CD4-positive, CD25-positive, alpha-beta regulatory T cell (primary cell): ENCODE data around the gene B4GALNT1. TPM values are rescaled to one million over a fixed set of nuclear protein-coding genes. Genes with fewer than 3 reads are reported as not detected.
A peak's percentile ranks its signal among the peaks of the same experiment; 100 is the strongest.
"Not testable (repeated sequence)": the region's sequence is repeated elsewhere in the genome, so short reads cannot be mapped to it uniquely, and the experiment has no call there.

Experiments
- ATAC-seq, 2 donors: fragments of 150-1000 bp; cut with Tn5 transposase; one replicate each; pipeline ENCODE4 v1.10.0; 2021; ENCODE audit warnings: low read depth in 2 of 2, moderate number of reproducible peaks in 2 of 2, moderate library complexity in 1 of 2
- DNase-seq, 3 donors: peaks; one replicate each; pipeline versions ENCODE4 v3.0.0 to v3.0.0-alpha.2; 2012 to 2022; ENCODE audit warnings: mixed read lengths in 1 of 3
- H3K27ac ChIP-seq: one replicate; pipeline ENCODE4 v1.7.0; 2013; ENCODE audit warnings: mild to moderate bottlenecking, low read length; ENCODE audit not compliant: insufficient read depth, poor library complexity, severe bottlenecking
- H3K27me3 ChIP-seq: one replicate; pipeline ENCODE4 v1.7.0; 2013; ENCODE audit warnings: low read length; ENCODE audit not compliant: control insufficient read depth, insufficient read depth
- H3K36me3 ChIP-seq: one replicate; pipeline ENCODE4 v1.7.0; 2013; ENCODE audit warnings: mild to moderate bottlenecking, low read length, moderate library complexity; ENCODE audit not compliant: control insufficient read depth, insufficient read depth
- H3K4me1 ChIP-seq: 2 replicates; pipeline ENCODE4 v1.7.0; 2013; ENCODE audit warnings: mild to moderate bottlenecking, low read length; ENCODE audit not compliant: insufficient read depth, control insufficient read depth, poor library complexity, severe bottlenecking
- H3K4me3 ChIP-seq: one replicate; pipeline ENCODE4 v1.7.0; 2013; ENCODE audit warnings: low read depth, mild to moderate bottlenecking, low read length, moderate library complexity
- H3K9me3 ChIP-seq, 2 experiments: 1 replicate in 1 of 2; 2 replicates in 1 of 2; pipeline ENCODE4 v1.7.0; 2013; ENCODE audit warnings: low read length in 2 of 2, mild to moderate bottlenecking in 1 of 2, moderate library complexity in 1 of 2; ENCODE audit not compliant: control insufficient read depth in 2 of 2
- H3K27ac Mint-ChIP-seq, 3 donors: one replicate each; pipeline ENCODE4 v1.8.0; 2020 to 2022; ENCODE audit warnings: mild to moderate bottlenecking in 3 of 3, mixed read lengths in 3 of 3, moderate library complexity in 2 of 3
- H3K27me3 Mint-ChIP-seq: one replicate; pipeline ENCODE4 v1.8.0; 2022; ENCODE audit warnings: mild to moderate bottlenecking, mixed read lengths
- H3K36me3 Mint-ChIP-seq: one replicate; pipeline ENCODE4 v1.8.0; 2020; ENCODE audit warnings: mixed read lengths
- H3K4me1 Mint-ChIP-seq, 4 donors: one replicate each; pipeline ENCODE4 v1.8.0; 2020 to 2022; ENCODE audit warnings: mixed read lengths in 4 of 4, mild to moderate bottlenecking in 1 of 4
- H3K4me3 Mint-ChIP-seq, 4 donors: one replicate each; pipeline ENCODE4 v1.8.0; 2020 to 2022; ENCODE audit warnings: mild to moderate bottlenecking in 4 of 4, mixed read lengths in 4 of 4, moderate library complexity in 3 of 4
- H3K9me3 Mint-ChIP-seq, 7 donors: one replicate each; pipeline ENCODE4 v1.8.0; 2020 to 2022; ENCODE audit warnings: mixed read lengths in 7 of 7, mild to moderate bottlenecking in 3 of 7, moderate library complexity in 2 of 7
- polyA plus RNA-seq, 4 donors: library from polyadenylated mRNA; unstranded; fragments of 300-500 nt; fragmentation: Illumina TruSeq; gene quantifications; one replicate each; pipeline ENCODE4 v1.2.3, GENCODE V29; 2021
- total RNA-seq: library from RNA; stranded (reverse); gene quantifications from one replicate; pipeline ENCODE4 v1.2.3, GENCODE V29; 2022

Gene B4GALNT1
- total and polyA plus RNA-seq, 5 donors from 2014 or later: not detected

GRCh38 chr12:57621497-57622292, 11.3 kb downstream of the B4GALNT1 start:
- DNase-seq: peak in 2 of 3 donors; percentile 43 to 51
- Histone ChIP-seq H3K9me3 (no peaks in the 10 kb centered on the region), H3K36me3 (no peaks in the 10 kb centered on the region), H3K4me1 (peaks cover 26% of the 10 kb centered on the region), H3K4me3 (no peak overlapping the region), H3K27me3 (peaks cover 53% of the 10 kb centered on the region), H3K27ac (no peak overlapping the region)
- Mint-ChIP-seq H3K4me3 (peak overlapping the region; percentile 20 to 86 (median 72)), H3K36me3 (no peaks in the 10 kb centered on the region), H3K27me3 (peaks cover 100% of the 10 kb centered on the region), H3K9me3 (peaks cover 0 to 8% (median 0%) of the 10 kb centered on the region in 7 donors), H3K4me1 (peaks cover 0 to 34% (median 22%) of the 10 kb centered on the region in 4 donors), H3K27ac (no peak overlapping the region)
- peak; percentile 65 to 66 for ATAC-seq

- H3K4me1 Mint-ChIP-seq: peaks cover 0 to 34% (median 22%) of the 10 kb centered on the region in 4 donors
- H3K27me3 Mint-ChIP-seq: peaks cover 100% of the 10 kb centered on the region
- Histone ChIP-seq H3K4me1 (peaks cover 26% of the 10 kb centered on the region), H3K36me3 (no peaks in the 10 kb centered on the region), H3K4me3 (no peak overlapping the region), H3K9me3 (no peaks in the 10 kb centered on the region), H3K27me3 (peaks cover 49% of the 10 kb centered on the region), H3K27ac (no peak overlapping the region)
- DNase-seq (no peak), ATAC-seq (no peak)
- H3K27ac Mint-ChIP-seq: peak overlapping the region in 1 of 3 donors; percentile 57
- no peaks in the 10 kb centered on the region for H3K36me3 Mint-ChIP-seq
- peak overlapping the region; percentile 14 to 86 (median 72) for H3K4me3 Mint-ChIP-seq
- H3K9me3 Mint-ChIP-seq: peaks cover 0 to 8% (median 0%) of the 10 kb centered on the region in 7 donors
Measured at GRCh38 chr12:57620936-57621496, 12.0 kb downstream of the B4GALNT1 start.

DNA sequence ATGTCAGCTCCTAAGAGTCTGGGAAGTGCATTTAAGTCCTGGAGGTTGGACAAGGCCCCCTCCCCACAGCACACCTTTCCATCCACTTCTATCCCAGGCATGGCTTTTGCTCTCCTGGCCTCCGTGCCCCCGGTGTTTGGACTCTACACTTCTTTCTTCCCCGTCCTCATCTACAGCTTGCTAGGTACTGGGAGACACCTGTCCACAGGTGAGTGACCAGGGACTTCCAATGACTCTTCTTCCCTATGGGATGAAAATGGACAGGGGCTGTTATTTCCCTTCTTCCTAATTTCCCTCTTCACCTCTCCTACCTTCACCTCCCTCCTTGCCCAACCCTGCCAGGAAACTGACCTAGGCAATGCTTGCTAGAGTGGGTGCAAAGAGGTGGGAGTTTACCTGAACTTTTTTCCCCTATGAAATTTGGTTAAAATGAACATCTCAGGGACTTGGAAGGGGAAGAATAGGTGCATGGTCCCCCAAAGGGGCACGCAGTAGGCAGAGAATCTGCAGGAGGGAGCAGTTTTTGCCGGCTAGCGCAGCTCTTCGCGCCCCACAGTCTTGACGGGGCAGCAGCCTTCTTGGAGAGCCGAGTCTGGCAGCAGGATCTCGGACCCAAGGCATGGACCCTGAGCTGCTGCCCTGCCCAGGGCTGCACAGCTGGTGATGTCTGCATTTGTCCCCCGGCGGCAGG, 12.6 kb downstream of the B4GALNT1 start:
- H3K27ac Mint-ChIP-seq: no peak overlapping the region
- H3K36me3 Mint-ChIP-seq: no peaks in the 10 kb centered on the region
- DNase-seq: no peak
- Histone ChIP-seq H3K36me3 (no peaks in the 10 kb centered on the region), H3K9me3 (no peaks in the 10 kb centered on the region), H3K27ac (no peak overlapping the region), H3K27me3 (peaks cover 49% of the 10 kb centered on the region), H3K4me3 (no peak overlapping the region), H3K4me1 (peaks cover 26% of the 10 kb centered on the region)
- peak overlapping the region; percentile 14 to 86 (median 70) for H3K4me3 Mint-ChIP-seq
- no peak for ATAC-seq
- peaks cover 0 to 6% (median 0%) of the 10 kb centered on the region in 7 donors for H3K9me3 Mint-ChIP-seq
- peaks cover 99% of the 10 kb centered on the region for H3K27me3 Mint-ChIP-seq
- H3K4me1 Mint-ChIP-seq: peaks cover 0 to 34% (median 22%) of the 10 kb centered on the region in 4 donors

DNA sequence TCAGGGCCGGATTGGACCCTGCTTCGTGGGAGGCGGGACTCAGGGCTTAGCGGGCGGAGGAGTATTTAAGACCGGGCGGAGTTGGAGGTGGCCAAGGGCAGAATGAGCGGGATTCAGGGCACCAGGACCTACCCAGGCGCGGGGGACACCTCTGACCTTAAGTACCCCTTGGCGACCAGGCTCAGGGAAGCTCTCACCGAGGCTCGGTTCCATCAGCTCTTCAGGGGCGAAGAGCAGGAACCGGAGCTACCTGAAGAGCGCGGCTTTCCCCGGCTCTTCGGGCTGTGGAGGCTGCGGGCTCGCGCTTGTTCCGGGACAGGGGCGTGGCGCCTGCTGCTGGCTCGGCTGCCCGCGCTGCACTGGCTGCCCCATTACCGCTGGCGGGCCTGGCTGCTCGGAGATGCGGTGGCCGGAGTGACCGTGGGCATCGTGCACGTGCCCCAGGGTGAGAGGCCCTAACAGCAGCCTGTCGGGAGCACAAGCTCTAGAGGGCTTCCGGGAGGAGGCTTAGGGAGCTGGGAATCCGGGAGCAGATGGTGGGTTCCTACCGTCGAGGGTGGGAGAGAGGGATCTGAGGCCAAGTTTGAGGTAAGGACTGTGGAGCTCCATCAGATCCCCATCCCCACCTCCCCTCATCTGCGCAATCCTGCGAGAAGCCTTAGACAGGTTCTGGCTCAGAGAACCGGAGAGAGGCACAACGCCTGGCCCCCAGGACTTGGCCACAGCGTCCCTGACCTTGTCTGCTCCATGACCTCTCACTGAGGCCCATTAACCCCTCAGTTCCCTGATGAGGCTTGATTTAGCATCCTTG, 13.4 kb downstream of the B4GALNT1 start:
- peaks cover 99% of the 10 kb centered on the region for H3K27me3 Mint-ChIP-seq
- no peaks in the 10 kb centered on the region for H3K36me3 Mint-ChIP-seq
- no peaks in the 10 kb centered on the region for H3K36me3 ChIP-seq
- H3K4me3 Mint-ChIP-seq: peak overlapping the region; percentile 61 to 86 (median 62)
- peaks cover 0 to 6% (median 0%) of the 10 kb centered on the region in 7 donors for H3K9me3 Mint-ChIP-seq
- no peak for ATAC-seq
- no peak overlapping the region for H3K27ac ChIP-seq
- H3K9me3 ChIP-seq: no peaks in the 10 kb centered on the region
- H3K27me3 ChIP-seq: peaks cover 42% of the 10 kb centered on the region
- peaks cover 0 to 34% (median 22%) of the 10 kb centered on the region in 4 donors for H3K4me1 Mint-ChIP-seq
- H3K4me3 ChIP-seq: no peak overlapping the region
- DNase-seq: no peak
- H3K27ac Mint-ChIP-seq: no peak overlapping the region
- peaks cover 26% of the 10 kb centered on the region for H3K4me1 ChIP-seq

- Mint-ChIP-seq H3K36me3 (no peaks in the 10 kb centered on the region), H3K27ac (no peak overlapping the region), H3K27me3 (peaks cover 97% of the 10 kb centered on the region), H3K9me3 (peaks cover 0 to 6% (median 0%) of the 10 kb centered on the region in 7 donors), H3K4me3 (peak overlapping the region; percentile 24 to 63 (median 62)), H3K4me1 (peaks cover 0 to 31% (median 22%) of the 10 kb centered on the region in 4 donors)
- H3K4me1 ChIP-seq: peaks cover 26% of the 10 kb centered on the region
- H3K36me3 ChIP-seq: no peaks in the 10 kb centered on the region
- H3K27me3 ChIP-seq: peaks cover 38% of the 10 kb centered on the region
- H3K9me3 ChIP-seq: no peaks in the 10 kb centered on the region
- ATAC-seq: no peak
- no peak overlapping the region for H3K4me3 ChIP-seq
- no peak overlapping the region for H3K27ac ChIP-seq
- DNase-seq: no peak
Measured at GRCh38 chr12:57618966-57619433, 14.0 kb downstream of the B4GALNT1 start.

DNA sequence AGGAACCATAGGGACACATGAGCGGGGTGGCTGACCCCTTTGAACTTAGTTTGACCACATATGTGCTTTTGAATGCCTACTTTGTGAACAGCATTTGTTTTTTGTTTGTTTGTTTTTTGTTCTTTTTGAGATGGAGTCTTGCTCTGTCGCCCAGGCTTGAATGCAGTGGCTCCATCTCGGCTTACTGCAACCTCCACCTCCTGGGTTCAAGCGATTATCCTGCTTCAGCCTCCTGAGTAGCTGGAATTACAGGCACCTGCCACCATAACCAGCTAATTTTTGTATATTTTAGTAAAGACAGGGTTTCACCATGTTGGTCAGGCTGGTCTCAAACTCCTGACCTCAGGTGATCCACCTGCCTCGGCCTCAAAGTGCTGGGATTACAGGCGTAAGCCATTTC, 14.6 kb downstream of the B4GALNT1 start:
- not testable (repeated sequence) for H3K9me3 ChIP-seq, H3K4me3 Mint-ChIP-seq, H3K27ac ChIP-seq, H3K36me3 Mint-ChIP-seq, H3K9me3 Mint-ChIP-seq, H3K36me3 ChIP-seq, ATAC-seq, H3K27ac Mint-ChIP-seq, H3K4me3 ChIP-seq, DNase-seq
- peaks cover 0 to 31% (median 22%) of the 10 kb centered on the region in 4 donors for H3K4me1 Mint-ChIP-seq
- peaks cover 97% of the 10 kb centered on the region for H3K27me3 Mint-ChIP-seq
- Histone ChIP-seq H3K27me3 (peaks cover 35% of the 10 kb centered on the region), H3K4me1 (peaks cover 26% of the 10 kb centered on the region)

GRCh38 chr12:57617942-57618341, 15.1 kb downstream of the B4GALNT1 start:
- no peaks in the 10 kb centered on the region for H3K36me3 ChIP-seq
- Mint-ChIP-seq H3K36me3 (no peaks in the 10 kb centered on the region), H3K4me3 (peak overlapping the region in 1 of 4 donors; percentile 27), H3K27me3 (peaks cover 97% of the 10 kb centered on the region), H3K4me1 (peaks cover 0 to 31% (median 22%) of the 10 kb centered on the region in 4 donors), H3K27ac (no peak overlapping the region), H3K9me3 (peaks cover 0 to 5% (median 0%) of the 10 kb centered on the region in 7 donors)
- H3K27ac ChIP-seq: no peak overlapping the region
- H3K4me3 ChIP-seq: no peak overlapping the region
- no peak for ATAC-seq
- peaks cover 33% of the 10 kb centered on the region for H3K27me3 ChIP-seq
- no peaks in the 10 kb centered on the region for H3K9me3 ChIP-seq
- H3K4me1 ChIP-seq: peaks cover 26% of the 10 kb centered on the region
- DNase-seq: no peak
